GM12878 (cell line): ENCODE results near the gene PTPN2. TPM values are rescaled to one million over a fixed set of nuclear protein-coding genes. Genes with fewer than 3 reads are reported as not detected.

Experiments used
- ATAC-seq: fragments of 200-7000 bp; cut with Tn5 transposase; 3 replicates; pipeline ENCODE4 v1.9.1; 2020; ENCODE audit warnings: mild to moderate bottlenecking, moderate library complexity
- BruUV-seq: library from RNA; stranded (reverse); fragments of 400-500 nt; replicated peaks from 2 replicates; lab custom pipeline; 2021; lab: Mats Ljungman, UMichigan
- CTCF ChIA-PET: fragments of 300-600 bp; sonication (Branson Sonifier 250); formaldehyde crosslinking; extraction: SDS; loops from one replicate; lab custom pipeline; 2021; ENCODE audit warnings: inconsistent platforms; lab: Yijun Ruan, JAX
- POLR2A ChIA-PET: fragments of 350-600 bp; formaldehyde crosslinking; extraction: SDS; loops from one replicate; lab custom pipeline; 2021; ENCODE audit warnings: inconsistent platforms; lab: Charles Lee
- RAD21 ChIA-PET: fragments of 300-600 bp; sonication (Branson Sonifier 250); formaldehyde crosslinking; loops from one replicate; lab custom pipeline; 2023; ENCODE audit warnings: antibody characterized with exemption; ENCODE audit not compliant: unreplicated experiment; lab: Charles Lee
- SMC1A ChIA-PET: fragments of 300-600 bp; sonication (Branson Sonifier 250); formaldehyde crosslinking; loops from one replicate; lab custom pipeline; 2023; ENCODE audit not compliant: unreplicated experiment, uncharacterized antibody; lab: Charles Lee
- DNase-seq: peaks from one replicate; pipeline ENCODE4 v3.0.0-alpha.2; 2011; ENCODE audit warnings: low read depth, low spot score
- FAIRE-seq: peaks from 3 replicates; lab custom pipeline; 2011; peaks lifted over from hg19 to GRCh38; lab: Jason Lieb, UNC
- H2AFZ ChIP-seq: 2 replicates; pipeline ENCODE4 v1.6.0; 2011; ENCODE audit warnings: low read depth, low read length, control low read depth; ENCODE audit not compliant: control insufficient read depth
- H3K27ac ChIP-seq: 2 replicates; pipeline ENCODE4 v1.5.1; 2011; ENCODE audit warnings: control low read depth; ENCODE audit not compliant: control insufficient read depth, insufficient read depth
- H3K27me3 ChIP-seq, 2 experiments: replicated peaks in 1 of 2; 2 replicates each; pipeline versions ENCODE4 v1.6.0 to v1.6.1; 2011; ENCODE audit warnings: low read length in 1 of 2; ENCODE audit not compliant: control insufficient read depth in 2 of 2, insufficient read depth in 2 of 2
- H3K36me3 ChIP-seq, 2 experiments: 2 replicates each; pipeline ENCODE4 v1.5.1; 2011; ENCODE audit warnings: low read length in 1 of 2; ENCODE audit not compliant: control insufficient read depth in 2 of 2, insufficient read depth in 2 of 2
- H3K4me1 ChIP-seq: 2 replicates; pipeline ENCODE4 v1.6.1; 2011; ENCODE audit warnings: mild to moderate bottlenecking, low read length, moderate library complexity, mixed read lengths; ENCODE audit not compliant: control insufficient read depth, insufficient read depth
- H3K4me2 ChIP-seq: 2 replicates; pipeline ENCODE4 v1.6.0; 2011; ENCODE audit warnings: control low read depth; ENCODE audit not compliant: control insufficient read depth, insufficient read depth
- H3K4me3 ChIP-seq: fragments of 200-600 bp; sonication (generic); 2 replicates; pipeline ENCODE4 v1.5.1; 2016
- H3K79me2 ChIP-seq: 2 replicates; pipeline ENCODE4 v1.6.0; 2011; ENCODE audit warnings: low read length; ENCODE audit not compliant: control insufficient read depth, insufficient read depth
- H3K9ac ChIP-seq: 2 replicates; pipeline ENCODE4 v1.8.0; 2011; ENCODE audit warnings: low read length, control low read depth, mixed read lengths; ENCODE audit not compliant: control insufficient read depth, insufficient read depth
- H3K9me3 ChIP-seq: replicated peaks from 3 replicates; pipeline ENCODE4 v1.5.1; 2011; ENCODE audit warnings: mild to moderate bottlenecking, low read length; ENCODE audit not compliant: control insufficient read depth, insufficient read depth
- H4K20me1 ChIP-seq: 2 replicates; pipeline ENCODE4 v1.6.0; 2011; ENCODE audit not compliant: control insufficient read depth, insufficient read depth
- NR2F1 ChIP-seq: fragments of 450-650 bp; conservative IDR thresholded peaks from 2 replicates; pipeline ENCODE4 v1.6.1; 2017; ENCODE audit warnings: mild to moderate bottlenecking
- PML ChIP-seq: IDR thresholded peaks from 2 replicates; pipeline ENCODE4 v1.6.1; 2012; ENCODE audit warnings: low read length, inconsistent platforms
- SKIL ChIP-seq: fragments of 450-650 bp; IDR thresholded peaks from 2 replicates; pipeline ENCODE4 v1.6.1; 2017; ENCODE audit warnings: mild to moderate bottlenecking, low read depth, inconsistent platforms; ENCODE audit not compliant: poor library complexity, severe bottlenecking
- SUPT20H ChIP-seq: IDR thresholded peaks from 2 replicates; pipeline ENCODE4 v1.6.1; 2011; ENCODE audit warnings: low read depth, mild to moderate bottlenecking, low read length, moderate library complexity, borderline replicate concordance; ENCODE audit not compliant: control insufficient read depth
- WRNIP1 ChIP-seq: IDR thresholded peaks from 2 replicates; pipeline ENCODE4 v1.6.1; 2011; ENCODE audit warnings: low read depth, low read length, improper control_type of control experiment, borderline replicate concordance
- WGBS: methylation state at CpG from one replicate; pipeline ENCODE4 v1.1.6; 2016; ENCODE audit warnings: low lambda C conversion rate; ENCODE audit not compliant: insufficient replicate concordance, insufficient coverage; ENCODE audit errors: missing lambda C conversion rate; 5-methylcytosine and 5-hydroxymethylcytosine counted together
- in situ Hi-C: fragments of 300-500 bp; cut with MboI; formaldehyde crosslinking; loops from 9 replicates; pipeline ENCODE4 v1.14.3; 2018; ENCODE audit warnings: mixed read lengths
- intact Hi-C: fragments of 100-400 bp; cut with micrococcal nuclease; formaldehyde crosslinking; loops from one replicate; pipeline ENCODE4 v1.14.2; 2022; ENCODE audit not compliant: unreplicated experiment
- polyA plus RNA-seq, 11 experiments: library from polyadenylated mRNA; depleted of rRNA in 4 of 11; unstranded in 6 of 11; stranded (reverse) in 5 of 11; fragments of >200 nt; fragmentation: Nextera tagmentation in 4 of 11; fragmentation: Illumina TruSeq in 1 of 11; extraction: Ambion mirVana in 4 of 11; extraction: Trizol in 1 of 11; gene quantifications; 1 replicate in 1 of 11; 2 replicates in 10 of 11; pipeline versions ENCODE4 v1.2.1 to v1.2.3, GENCODE V29; 2011 to 2016; ENCODE audit warnings: inconsistent platforms in 2 of 11, missing spikeins in 2 of 11, low read depth in 1 of 11
- small RNA-seq: library from RNA; depleted of rRNA; stranded (forward); fragments of <200 nt; gene quantifications from one replicate; pipeline ENCODE3, GENCODE V24; 2014
- total RNA-seq, 4 experiments: library from RNA; depleted of rRNA in 3 of 4; stranded (reverse); fragments of >200 nt in 3 of 4; fragmentation: Illumina TruSeq in 1 of 4; extraction: Trizol in 1 of 4; gene quantifications; 2 replicates each; pipeline versions ENCODE4 v1.2.1 to v1.2.3, GENCODE V29; 2013 to 2021

The PTPN2 gene
- total and polyA plus RNA-seq, 10 of the 15 experiments (the other 5 are each of a cell fraction or from before 2014, with no cell fraction given): 46.5 to 86.7 (median 64.6) TPM

- ChIA-PET POLR2A (no interaction called here), RAD21 (interaction anchor here (0.9 to 5.0 kb wide), 3 partner anchors 18 to 417 kb away, joined by 3 to 17 read pairs (median 3); no protein-coding TSS in a partner anchor), SMC1A (interaction anchor here (0.6 to 5.5 kb wide), 6 partner anchors 47 to 192 kb away, joined by 3 to 46 read pairs (median 4); no protein-coding TSS in a partner anchor), CTCF (interaction anchor here (2.1 to 7.3 kb wide), 4 partner anchors 11 to 193 kb away, joined by 5 to 80 read pairs (median 40); no protein-coding TSS in a partner anchor)
- intact Hi-C loops (loop anchor here (5.0 kb wide), 1 partner anchor 415 kb away; no protein-coding TSS in a partner anchor), in situ Hi-C loops (no loop called here)
- Histone ChIP-seq H3K9me3 (no peaks in the 10 kb centered on the region), H4K20me1 (no peaks in the 10 kb centered on the region), H2AFZ (no peak overlapping the region), H3K27ac (no peak overlapping the region), H3K4me2 (no peak overlapping the region), H3K4me3 (no peak overlapping the region), H3K9ac (no peak overlapping the region), H3K27me3 (no peaks in the 10 kb centered on the region), H3K36me3 (no peaks in the 10 kb centered on the region), H3K4me1 (no peaks in the 10 kb centered on the region), H3K79me2 (no peaks in the 10 kb centered on the region)
- no peak for TF ChIP-seq SKIL
- no peak for TF ChIP-seq SUPT20H
- TF ChIP-seq PML: no peak
- no peak for TF ChIP-seq NR2F1
- no peak for TF ChIP-seq WRNIP1
- ATAC-seq: no peak
- no peak for DNase-seq
- FAIRE-seq: no peak
- no TSS peak for BruUV-seq
- 30% methylated on average over 5 of the region's 5 CpGs for WGBS
Observed at GRCh38 chr18:12742453-12742852, 141.6 kb downstream of the PTPN2 start.

Small RNAs within 50 kb of the gene (small RNA-seq; reads per million reads assigned to genes)
- gene RF00019: not detected

Other genes with a start within 250 kb of the PTPN2 start
- gene SPIRE1, start 226.1 kb downstream of the PTPN2 start, total RNA-seq (2014; rRNA removed): 9.2 TPM in 2 replicates
- 7.6 and 8.6 TPM in 2 replicates for gene SPIRE1, start 226.1 kb downstream of the PTPN2 start, total RNA-seq (2014; rRNA removed; fragmentation: Illumina TruSeq; extraction: Trizol)
- gene SPIRE1, start 226.1 kb downstream of the PTPN2 start, total RNA-seq (2021): 6.9 and 8.4 TPM in 2 replicates
- 0.18 and 0.19 TPM in 2 replicates for gene SPIRE1, start 226.1 kb downstream of the PTPN2 start, polyA plus RNA-seq (2011; rRNA removed)
- gene SPIRE1, start 226.1 kb downstream of the PTPN2 start, polyA plus RNA-seq (2014; fragmentation: Illumina TruSeq; extraction: Trizol): 7.3 and 7.6 TPM in 2 replicates
- 1 to 10 TPM; 1.9 to 2.6 TPM for gene SPIRE1, start 226.1 kb downstream of the PTPN2 start, polyA plus RNA-seq (2014; fragmentation: Nextera tagmentation; extraction: Ambion mirVana)
- 4.4 and 5.3 TPM in 2 replicates for gene SPIRE1, start 226.1 kb downstream of the PTPN2 start, polyA plus RNA-seq (2014; rRNA removed)
- 1 to 10 TPM; 1.4 to 3.3 TPM for gene SPIRE1, start 226.1 kb downstream of the PTPN2 start, polyA plus RNA-seq (2016; fragmentation: Nextera tagmentation; extraction: Ambion mirVana)
- gene CEP76, start 181.5 kb downstream of the PTPN2 start, total RNA-seq (2014; rRNA removed): 13.9 and 14.1 TPM in 2 replicates
- gene CEP76, start 181.5 kb downstream of the PTPN2 start, total RNA-seq (2014; rRNA removed; fragmentation: Illumina TruSeq; extraction: Trizol): 13.2 and 13.7 TPM in 2 replicates
- gene CEP76, start 181.5 kb downstream of the PTPN2 start, total RNA-seq (2021): 10.1 and 11.9 TPM in 2 replicates
- gene CEP76, start 181.5 kb downstream of the PTPN2 start, polyA plus RNA-seq (2011; rRNA removed): 13.7 and 21.5 TPM in 2 replicates
- gene CEP76, start 181.5 kb downstream of the PTPN2 start, polyA plus RNA-seq (2014; fragmentation: Illumina TruSeq; extraction: Trizol): 10.7 and 13.5 TPM in 2 replicates
- 1 to 10 TPM; 3.9 to 4.7 TPM for gene CEP76, start 181.5 kb downstream of the PTPN2 start, polyA plus RNA-seq (2014; fragmentation: Nextera tagmentation; extraction: Ambion mirVana)
- 13.8 and 14.7 TPM in 2 replicates for gene CEP76, start 181.5 kb downstream of the PTPN2 start, polyA plus RNA-seq (2014; rRNA removed)
- gene CEP76, start 181.5 kb downstream of the PTPN2 start, polyA plus RNA-seq (2016; fragmentation: Nextera tagmentation; extraction: Ambion mirVana): 10 to 100 TPM; 12.8 to 14.9 TPM
- 117 and 134 TPM in 2 replicates for gene PSMG2, start 181.2 kb downstream of the PTPN2 start, total RNA-seq (2014; rRNA removed)
- 111 and 116 TPM in 2 replicates for gene PSMG2, start 181.2 kb downstream of the PTPN2 start, total RNA-seq (2014; rRNA removed; fragmentation: Illumina TruSeq; extraction: Trizol)
- 87.0 and 88.5 TPM in 2 replicates for gene PSMG2, start 181.2 kb downstream of the PTPN2 start, total RNA-seq (2021)
- 93.4 and 102 TPM in 2 replicates for gene PSMG2, start 181.2 kb downstream of the PTPN2 start, polyA plus RNA-seq (2011; rRNA removed)
- 116 and 119 TPM in 2 replicates for gene PSMG2, start 181.2 kb downstream of the PTPN2 start, polyA plus RNA-seq (2014; fragmentation: Illumina TruSeq; extraction: Trizol)
- gene PSMG2, start 181.2 kb downstream of the PTPN2 start, polyA plus RNA-seq (2014; fragmentation: Nextera tagmentation; extraction: Ambion mirVana): 100 to 1,000 TPM; 168 to 268 TPM
- 81.5 and 97.4 TPM in 2 replicates for gene PSMG2, start 181.2 kb downstream of the PTPN2 start, polyA plus RNA-seq (2014; rRNA removed)
- gene PSMG2, start 181.2 kb downstream of the PTPN2 start, polyA plus RNA-seq (2016; fragmentation: Nextera tagmentation; extraction: Ambion mirVana): 100 to 1,000 TPM; 156 to 174 TPM
- gene SEH1L, start 63.8 kb upstream of the PTPN2 start, total RNA-seq (2014; rRNA removed): 28.1 and 36.2 TPM in 2 replicates
- 39.7 and 43.1 TPM in 2 replicates for gene SEH1L, start 63.8 kb upstream of the PTPN2 start, total RNA-seq (2014; rRNA removed; fragmentation: Illumina TruSeq; extraction: Trizol)
- 66.5 and 70.2 TPM in 2 replicates for gene SEH1L, start 63.8 kb upstream of the PTPN2 start, total RNA-seq (2021)
- gene SEH1L, start 63.8 kb upstream of the PTPN2 start, polyA plus RNA-seq (2011; rRNA removed): 109 and 120 TPM in 2 replicates
- gene SEH1L, start 63.8 kb upstream of the PTPN2 start, polyA plus RNA-seq (2014; fragmentation: Illumina TruSeq; extraction: Trizol): 53.2 and 59.5 TPM in 2 replicates
- gene SEH1L, start 63.8 kb upstream of the PTPN2 start, polyA plus RNA-seq (2014; fragmentation: Nextera tagmentation; extraction: Ambion mirVana): 10 to 100 TPM; 27.5 to 52.4 TPM
- gene SEH1L, start 63.8 kb upstream of the PTPN2 start, polyA plus RNA-seq (2014; rRNA removed): 35.8 and 39.8 TPM in 2 replicates
- gene SEH1L, start 63.8 kb upstream of the PTPN2 start, polyA plus RNA-seq (2016; fragmentation: Nextera tagmentation; extraction: Ambion mirVana): 10 to 100 TPM; 80.2 to 84.1 TPM
- 33.9 and 37.5 TPM in 2 replicates for gene CEP192, start 107.1 kb upstream of the PTPN2 start, total RNA-seq (2014; rRNA removed)
- gene CEP192, start 107.1 kb upstream of the PTPN2 start, total RNA-seq (2014; rRNA removed; fragmentation: Illumina TruSeq; extraction: Trizol): 37.6 and 39.7 TPM in 2 replicates
- gene CEP192, start 107.1 kb upstream of the PTPN2 start, total RNA-seq (2021): 30.8 and 31.1 TPM in 2 replicates
- gene CEP192, start 107.1 kb upstream of the PTPN2 start, polyA plus RNA-seq (2011; rRNA removed): 58.2 and 81.8 TPM in 2 replicates
- 32.6 and 39.7 TPM in 2 replicates for gene CEP192, start 107.1 kb upstream of the PTPN2 start, polyA plus RNA-seq (2014; fragmentation: Illumina TruSeq; extraction: Trizol)
- 10 to 100 TPM; 15.4 to 24.5 TPM for gene CEP192, start 107.1 kb upstream of the PTPN2 start, polyA plus RNA-seq (2014; fragmentation: Nextera tagmentation; extraction: Ambion mirVana)
- gene CEP192, start 107.1 kb upstream of the PTPN2 start, polyA plus RNA-seq (2014; rRNA removed): 25.6 and 28.1 TPM in 2 replicates
- gene CEP192, start 107.1 kb upstream of the PTPN2 start, polyA plus RNA-seq (2016; fragmentation: Nextera tagmentation; extraction: Ambion mirVana): 10 to 100 TPM; 21.2 to 22.2 TPM